Activated T-cell treated with anti-CD3 and anti-CD28 coated beads, Interleukin-2, amount 50 U/mL, for 48 hours (primary cell): ENCODE measurements around the gene SH3PXD2A.

ENCODE experiments used
- DNase-seq, 2 experiments: peaks; one replicate each; pipeline ENCODE4 v3.0.0-alpha.2; 2020

SH3PXD2A gene

DNA sequence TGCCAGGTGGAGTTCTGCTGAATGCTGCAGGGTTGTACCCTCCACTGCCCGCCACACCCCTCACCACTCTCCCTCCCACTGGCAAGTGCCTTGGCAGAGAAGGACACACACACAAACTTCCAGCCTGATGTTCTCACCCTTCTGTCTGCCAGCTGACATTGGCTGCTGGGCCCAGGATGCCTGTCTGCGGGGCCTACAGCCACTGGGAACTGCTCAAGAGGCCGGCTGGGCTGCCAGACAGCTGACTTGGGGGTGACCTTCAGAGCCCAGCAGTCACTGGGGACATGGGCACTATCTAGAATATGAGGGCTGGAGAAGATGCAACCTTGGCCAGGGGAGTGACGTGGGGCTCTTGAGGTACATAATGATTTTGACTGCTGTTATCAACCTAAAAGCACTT, 157.1 kb downstream of the SH3PXD2A start:
- no peak for DNase-seq

DNA sequence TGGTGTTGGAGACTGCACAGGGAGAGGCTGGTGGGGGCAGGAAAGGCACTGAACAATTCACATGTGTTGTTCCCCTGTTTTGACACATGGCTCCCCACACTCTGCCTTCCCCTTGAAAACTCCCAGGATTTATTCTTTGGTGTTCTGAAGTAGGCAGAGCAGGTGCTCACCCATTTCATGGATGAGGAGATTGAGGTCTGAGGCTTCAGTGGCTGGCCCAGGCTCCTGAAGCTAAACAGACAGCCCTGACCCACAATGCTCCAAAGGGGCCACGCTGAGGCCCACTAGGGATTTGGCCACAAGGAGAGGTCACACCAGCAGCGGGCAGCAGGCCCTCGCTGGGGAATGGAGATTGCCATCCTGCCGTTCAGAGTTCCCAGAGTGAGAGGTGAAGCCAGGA, 157.6 kb downstream of the SH3PXD2A start:
- no peak for DNase-seq

- DNase-seq: peak; percentile 82 to 87
These were observed 158.8 kb downstream of the SH3PXD2A start for GRCh38 chr10:103696411-103697145.

- no peak for DNase-seq
These were observed 159.3 kb downstream of the SH3PXD2A start for GRCh38 chr10:103696094-103696410.

DNA sequence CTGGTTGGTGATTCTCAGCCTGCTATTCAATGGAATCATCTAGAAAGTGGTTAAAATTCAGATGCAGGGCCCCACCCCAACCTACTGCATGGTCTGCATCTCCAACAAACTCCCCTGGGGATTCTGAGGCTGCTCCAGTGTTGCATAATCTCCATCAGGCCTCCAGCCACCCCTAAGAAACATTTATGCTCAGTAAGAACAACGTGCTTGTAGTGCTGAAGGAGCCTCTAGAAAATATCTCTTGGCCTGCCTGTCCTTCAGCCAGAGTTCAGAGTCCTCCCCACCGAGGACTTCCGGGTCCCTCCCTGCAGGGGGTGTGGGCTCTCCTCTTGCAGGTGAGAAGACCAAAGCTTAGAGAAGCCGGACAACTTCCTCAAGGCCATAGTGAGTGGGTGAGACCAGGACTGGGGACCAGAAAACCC, 159.8 kb downstream of the SH3PXD2A start:
- DNase-seq: no peak

DNA sequence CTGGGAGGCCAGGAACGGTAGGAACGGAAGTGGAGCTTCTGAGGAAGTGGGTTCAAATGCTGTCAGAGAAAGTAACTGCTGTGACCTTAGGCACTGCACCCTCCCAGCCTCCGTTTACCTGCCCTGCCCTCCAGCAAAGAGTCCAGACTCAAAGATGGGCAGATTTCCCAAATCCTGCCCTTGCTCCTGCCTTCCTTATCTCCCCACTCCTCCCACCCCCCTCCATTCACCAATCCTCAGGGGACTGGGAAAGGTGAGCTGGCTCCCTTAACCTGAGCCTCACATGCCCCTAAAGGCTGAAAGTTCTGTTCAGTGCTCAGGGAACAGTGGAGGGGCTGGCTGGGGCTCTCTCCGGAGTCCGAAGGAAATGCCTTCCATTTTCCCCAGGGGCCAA, 161.6 kb downstream of the SH3PXD2A start:
- DNase-seq: no peak

- DNase-seq: peak; percentile 59
These were observed 162.2 kb downstream of the SH3PXD2A start for GRCh38 chr10:103692952-103693811.

- DNase-seq: peak; percentile 48 to 58
These were observed 162.9 kb downstream of the SH3PXD2A start for GRCh38 chr10:103692436-103692951.

GRCh38 chr10:103691723-103692435, 163.5 kb downstream of the SH3PXD2A start:
- DNase-seq: no peak

GRCh38 chr10:103691267-103691666, 164.1 kb downstream of the SH3PXD2A start:
- DNase-seq: no peak

GRCh38 chr10:103690281-103690680, 165.1 kb downstream of the SH3PXD2A start:
- no peak for DNase-seq

GRCh38 chr10:103688491-103688890, 166.9 kb downstream of the SH3PXD2A start:
- no peak for DNase-seq

GRCh38 chr10:103687718-103688117, 167.7 kb downstream of the SH3PXD2A start:
- no peak for DNase-seq

GRCh38 chr10:103687172-103687571, 168.2 kb downstream of the SH3PXD2A start:
- no peak for DNase-seq

DNA sequence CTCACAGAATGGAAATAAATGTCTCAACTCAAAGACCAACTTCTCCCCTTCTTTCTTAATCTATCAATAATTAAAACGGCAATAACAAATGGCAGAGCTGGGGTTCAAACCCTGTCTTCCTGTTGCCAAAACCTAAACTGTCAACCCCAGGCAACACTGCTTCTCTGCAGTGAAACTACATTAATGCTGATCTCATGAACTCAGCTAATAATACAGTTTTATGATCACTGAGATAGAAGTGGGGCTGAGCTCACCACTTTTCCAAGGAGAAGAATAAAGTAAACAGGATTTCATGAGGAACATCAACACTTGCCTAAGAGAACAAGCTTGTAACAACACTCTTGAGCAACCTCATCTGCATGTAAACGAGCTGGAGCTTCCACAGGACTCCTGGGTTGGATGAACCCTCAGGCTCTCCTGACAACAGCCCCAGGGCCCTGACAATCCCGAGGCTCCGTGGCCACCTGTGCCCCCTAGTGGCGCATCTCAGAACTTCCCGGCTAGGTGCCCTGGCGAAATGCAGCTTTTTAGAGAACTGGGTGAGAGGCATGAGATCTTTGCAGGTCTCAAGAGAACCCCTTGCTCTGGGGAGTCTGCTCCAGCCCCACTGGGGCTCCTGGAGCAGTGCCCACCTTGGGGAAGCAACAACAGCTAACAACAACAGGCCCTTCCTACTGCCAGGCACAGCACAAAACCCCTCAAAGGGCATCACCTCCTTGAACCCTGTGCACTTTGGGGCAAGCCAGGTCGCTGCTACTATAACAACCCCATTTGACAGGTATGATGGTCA, 169.3 kb downstream of the SH3PXD2A start:
- peak; percentile 86 to 87 for DNase-seq

DNA sequence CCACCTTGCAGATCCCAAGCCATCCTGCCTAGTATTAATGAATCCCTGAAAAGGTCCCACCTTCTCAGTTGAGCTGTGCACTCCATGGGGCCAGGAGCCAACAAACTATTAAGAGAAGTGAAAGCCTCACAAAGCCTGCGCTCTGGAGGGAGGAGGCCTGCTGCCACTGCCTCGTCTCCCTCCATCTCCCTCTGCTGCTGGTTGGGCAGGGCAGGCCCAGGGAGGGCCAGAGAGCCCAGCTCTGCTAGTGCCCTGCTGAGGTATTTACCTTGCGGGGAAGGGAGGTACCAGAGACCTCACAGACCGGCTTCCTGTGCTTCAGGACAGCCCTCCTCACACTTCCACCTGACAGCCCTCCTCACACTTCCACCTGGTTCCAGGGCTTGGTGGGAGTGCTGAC, 171.5 kb downstream of the SH3PXD2A start:
- DNase-seq: no peak

DNA sequence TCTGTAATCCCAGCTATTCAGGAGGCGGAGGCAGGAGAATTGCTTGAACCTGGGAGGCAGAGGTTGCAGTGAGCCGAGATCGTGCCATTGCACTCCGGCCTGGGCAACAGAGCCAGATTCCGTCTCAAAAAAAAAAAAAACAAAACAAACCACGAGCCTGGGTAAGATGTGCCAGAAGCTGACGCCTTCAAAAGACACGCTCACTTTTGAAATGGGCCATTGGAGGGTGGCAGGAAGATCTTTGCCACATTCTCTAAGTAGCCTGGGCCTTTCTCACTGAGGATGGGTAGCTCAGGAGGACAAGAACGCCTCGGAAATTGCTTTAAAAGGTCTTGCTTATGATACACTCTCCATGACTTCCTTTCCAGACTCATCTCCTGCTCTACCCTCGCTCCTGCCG, 172.7 kb downstream of the SH3PXD2A start:
- DNase-seq: no peak

GRCh38 chr10:103681617-103682399, 173.6 kb downstream of the SH3PXD2A start:
- DNase-seq: no peak

DNA sequence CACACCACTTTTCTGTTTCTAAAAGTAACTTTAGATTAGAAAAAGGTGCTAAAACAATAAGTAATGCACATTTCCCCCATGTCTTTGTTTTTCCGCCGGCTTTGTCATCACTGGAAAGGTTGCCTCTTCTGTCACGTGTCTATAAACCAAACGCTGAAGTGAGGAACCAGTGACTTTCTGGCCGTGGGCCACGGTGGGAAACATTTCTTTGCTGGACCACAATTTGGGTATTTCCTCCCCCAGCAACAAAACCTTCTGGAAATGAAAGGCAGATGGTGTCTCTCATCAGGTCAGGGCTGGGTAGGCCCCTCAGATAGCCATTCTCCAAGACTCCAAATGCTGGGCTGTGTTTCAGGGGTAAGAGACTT, 174.5 kb downstream of the SH3PXD2A start:
- no peak for DNase-seq

- no peak for DNase-seq
These were observed 176.1 kb downstream of the SH3PXD2A start for GRCh38 chr10:103679096-103679790.

DNA sequence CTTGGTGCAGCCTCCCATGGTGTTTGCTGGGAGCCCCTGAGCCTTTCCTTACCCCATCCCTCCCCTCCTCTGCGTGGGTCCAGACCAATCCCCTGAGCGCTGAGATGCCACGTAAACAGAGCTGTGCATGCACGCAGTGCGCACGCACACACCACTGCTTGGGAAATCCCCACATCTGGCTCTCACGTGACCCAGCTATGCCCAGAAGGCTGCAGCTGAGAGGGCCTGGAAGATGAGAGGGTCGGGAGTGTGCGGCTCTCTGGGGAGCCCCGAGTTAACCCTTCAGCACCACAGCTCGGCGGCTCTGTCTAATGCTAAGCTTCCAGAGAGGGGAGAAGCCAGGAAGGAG, 177.2 kb downstream of the SH3PXD2A start:
- peak; percentile 82 to 86 for DNase-seq
